Measurements from ENCODE around the gene HLA-DQB1.
"Not testable (repeated sequence)": the region's sequence is repeated elsewhere in the genome, so short reads cannot be mapped to it uniquely, and the experiment has no call there.

The HLA-DQB1 gene

DNA sequence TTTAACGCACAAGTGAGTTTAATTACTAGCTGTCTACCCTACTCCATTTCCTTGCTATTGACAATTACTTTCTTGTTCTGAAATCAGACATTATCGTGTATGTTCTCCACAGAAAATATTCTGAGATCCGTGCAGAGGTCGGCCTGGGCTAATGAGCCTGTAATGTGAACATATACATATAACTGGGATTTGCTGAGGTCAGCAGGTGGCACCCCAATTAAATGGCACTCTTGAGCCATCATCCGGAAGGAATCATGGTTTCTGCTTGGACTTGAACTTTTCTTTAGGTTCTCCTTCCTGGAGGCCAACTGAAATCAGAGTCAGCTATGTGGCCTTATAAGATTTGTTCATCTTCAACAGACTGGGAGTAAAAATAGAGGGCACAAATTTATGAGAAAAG is 3.6 kb downstream of the HLA-DQB1 start:
- TF ChIP-seq, protein P1, sequence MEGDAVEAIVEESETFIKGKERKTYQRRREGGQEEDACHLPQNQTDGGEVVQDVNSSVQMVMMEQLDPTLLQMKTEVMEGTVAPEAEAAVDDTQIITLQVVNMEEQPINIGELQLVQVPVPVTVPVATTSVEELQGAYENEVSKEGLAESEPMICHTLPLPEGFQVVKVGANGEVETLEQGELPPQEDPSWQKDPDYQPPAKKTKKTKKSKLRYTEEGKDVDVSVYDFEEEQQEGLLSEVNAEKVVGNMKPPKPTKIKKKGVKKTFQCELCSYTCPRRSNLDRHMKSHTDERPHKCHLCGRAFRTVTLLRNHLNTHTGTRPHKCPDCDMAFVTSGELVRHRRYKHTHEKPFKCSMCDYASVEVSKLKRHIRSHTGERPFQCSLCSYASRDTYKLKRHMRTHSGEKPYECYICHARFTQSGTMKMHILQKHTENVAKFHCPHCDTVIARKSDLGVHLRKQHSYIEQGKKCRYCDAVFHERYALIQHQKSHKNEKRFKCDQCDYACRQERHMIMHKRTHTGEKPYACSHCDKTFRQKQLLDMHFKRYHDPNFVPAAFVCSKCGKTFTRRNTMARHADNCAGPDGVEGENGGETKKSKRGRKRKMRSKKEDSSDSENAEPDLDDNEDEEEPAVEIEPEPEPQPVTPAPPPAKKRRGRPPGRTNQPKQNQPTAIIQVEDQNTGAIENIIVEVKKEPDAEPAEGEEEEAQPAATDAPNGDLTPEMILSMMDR (IDR thresholded peaks at IDR 0.05; ENCODE audit: extremely low read depth, insufficient read depth, missing control alignments) = no peak
- in situ Hi-C loops (cut with MboI; ENCODE audit: low pct_unique_long_range_greater_than_20kb, low sequenced_read_pairs, unreplicated experiment) = loop anchor here (5.0 kb wide), 1 partner anchor 99 kb away; the partner anchor contains the start of gene HLA-DQB2
- DNase-seq (ENCODE audit: low spot score) = no peak

DNA sequence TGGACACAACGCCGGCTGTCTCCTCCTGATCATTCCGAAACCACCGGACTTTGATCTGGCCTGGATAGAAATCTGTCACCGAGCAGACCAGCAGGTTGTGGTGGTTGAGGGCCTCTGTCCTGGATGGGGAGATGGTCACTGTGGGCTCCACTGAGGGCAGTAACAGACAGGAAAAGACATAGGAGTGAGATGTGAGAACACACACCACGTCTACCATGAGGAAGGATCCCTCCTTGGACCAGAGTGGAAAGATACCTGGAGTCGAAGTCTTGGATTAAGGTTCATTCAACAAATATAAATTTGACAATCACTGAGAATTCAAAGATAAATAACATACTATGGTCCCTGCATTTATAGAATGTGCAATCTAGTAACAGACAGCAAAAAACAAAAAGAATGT is 4.4 kb downstream of the HLA-DQB1 start:
- in situ Hi-C loops (cut with MboI; ENCODE audit: low pct_unique_long_range_greater_than_20kb, low sequenced_read_pairs, unreplicated experiment) = loop anchor here (5.0 kb wide), 1 partner anchor 100 kb away; the partner anchor contains the start of gene HLA-DQB2
- DNase-seq (ENCODE audit: low spot score) = no peak
- TF ChIP-seq, protein P1 (IDR thresholded peaks at IDR 0.05; ENCODE audit: extremely low read depth, insufficient read depth, missing control alignments) = no peak

DNA sequence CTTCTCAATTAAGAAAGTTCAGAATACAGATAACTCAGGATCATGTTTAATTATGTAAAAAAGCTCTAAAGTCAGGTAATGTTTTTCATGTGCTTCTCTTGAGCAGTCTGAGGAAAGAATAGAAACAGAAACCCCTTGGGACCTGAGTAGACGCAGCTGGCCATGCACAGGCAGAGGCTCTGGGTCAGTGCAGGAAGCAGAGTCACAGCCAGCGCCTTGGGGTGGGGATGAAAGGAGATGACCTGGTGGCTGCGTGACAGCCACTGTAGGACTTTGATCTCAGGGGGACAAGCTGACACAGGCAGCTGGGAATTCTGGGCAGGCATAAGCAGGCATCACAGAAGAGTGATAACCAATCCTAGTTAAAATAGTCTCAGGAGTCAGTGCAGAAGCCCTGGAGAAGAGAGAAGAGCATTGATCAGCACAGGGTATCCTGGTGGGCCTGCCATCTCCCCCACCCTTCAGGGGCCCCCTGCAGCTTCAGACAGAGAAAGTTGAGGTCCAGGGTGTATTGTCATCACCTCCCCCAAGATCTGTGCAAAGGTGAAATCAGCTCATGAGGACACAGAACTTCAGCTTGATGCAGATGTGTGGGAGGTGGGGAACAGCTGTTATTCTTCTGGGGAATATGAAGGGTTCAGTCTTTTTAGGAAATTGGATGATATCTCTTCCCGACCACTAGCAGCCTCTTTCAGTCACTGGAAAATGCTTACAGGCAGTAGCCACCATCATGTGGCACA is 6.4 kb downstream of the HLA-DQB1 start:
- TF ChIP-seq, protein P1 (IDR thresholded peaks at IDR 0.05; ENCODE audit: extremely low read depth, insufficient read depth, missing control alignments) = no peak
- in situ Hi-C loops (cut with MboI; ENCODE audit: low pct_unique_long_range_greater_than_20kb, low sequenced_read_pairs, unreplicated experiment) = loop anchor here (5.0 kb wide), 1 partner anchor 102 kb away; the partner anchor contains the start of gene HLA-DQB2
- no peak for DNase-seq (ENCODE audit: low spot score)

DNA sequence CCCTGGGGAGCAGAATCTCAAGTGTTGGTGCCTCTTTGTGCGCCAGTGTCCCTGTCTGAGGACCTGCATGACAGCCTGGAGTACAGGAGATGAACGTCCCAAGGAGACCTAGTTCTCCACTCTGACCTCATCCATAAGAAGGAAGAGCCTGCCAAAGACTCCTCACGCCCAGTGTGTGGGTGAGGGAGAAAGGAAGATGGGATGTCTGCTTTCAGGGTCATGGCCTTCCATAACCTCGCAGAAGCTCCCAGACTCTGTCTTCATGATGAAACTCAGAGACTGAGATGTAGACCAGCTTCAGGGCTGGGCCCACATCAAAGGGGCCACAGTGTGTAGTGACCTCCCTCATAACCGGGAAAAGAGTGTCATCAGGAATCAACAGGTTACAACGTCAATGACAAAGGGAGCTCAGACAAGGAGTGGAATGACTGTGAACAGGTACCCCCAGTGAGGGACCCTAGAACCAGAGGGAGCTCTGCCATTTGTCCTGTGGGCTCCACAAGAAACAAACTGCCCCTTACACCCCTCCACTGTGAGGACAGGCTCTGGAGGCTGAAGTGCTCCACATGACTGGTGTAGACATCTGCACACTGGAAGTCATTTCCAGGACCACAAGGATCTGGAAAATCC is 8.1 kb downstream of the HLA-DQB1 start:
- TF ChIP-seq, protein P1 (IDR thresholded peaks at IDR 0.05; ENCODE audit: extremely low read depth, insufficient read depth, missing control alignments) = no peak
- DNase-seq (ENCODE audit: low spot score) = no peak
- in situ Hi-C loops (cut with MboI; ENCODE audit: low pct_unique_long_range_greater_than_20kb, low sequenced_read_pairs, unreplicated experiment) = no loop called here

DNA sequence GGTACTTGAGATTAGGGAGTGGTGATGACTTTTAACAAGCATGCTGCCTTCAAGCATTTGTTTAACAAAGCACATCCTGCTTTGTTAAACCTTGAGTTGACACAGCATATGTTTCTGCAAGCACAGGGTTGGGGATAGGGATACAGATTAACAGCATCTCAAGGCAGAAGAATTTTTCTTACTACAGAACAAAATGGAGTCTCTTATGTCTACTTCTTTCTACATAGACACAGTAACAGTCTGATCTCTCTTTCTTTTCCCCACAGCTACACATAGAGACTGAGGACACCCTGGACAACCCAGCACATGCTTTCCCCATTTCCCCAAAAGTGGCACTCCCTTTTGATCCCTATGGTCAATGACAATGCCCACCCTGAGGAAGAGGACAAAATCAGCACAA is 8.6 kb downstream of the HLA-DQB1 start:
- in situ Hi-C loops (cut with MboI; ENCODE audit: low pct_unique_long_range_greater_than_20kb, low sequenced_read_pairs, unreplicated experiment); DNase-seq (ENCODE audit: low spot score): not testable (repeated sequence)

DNA sequence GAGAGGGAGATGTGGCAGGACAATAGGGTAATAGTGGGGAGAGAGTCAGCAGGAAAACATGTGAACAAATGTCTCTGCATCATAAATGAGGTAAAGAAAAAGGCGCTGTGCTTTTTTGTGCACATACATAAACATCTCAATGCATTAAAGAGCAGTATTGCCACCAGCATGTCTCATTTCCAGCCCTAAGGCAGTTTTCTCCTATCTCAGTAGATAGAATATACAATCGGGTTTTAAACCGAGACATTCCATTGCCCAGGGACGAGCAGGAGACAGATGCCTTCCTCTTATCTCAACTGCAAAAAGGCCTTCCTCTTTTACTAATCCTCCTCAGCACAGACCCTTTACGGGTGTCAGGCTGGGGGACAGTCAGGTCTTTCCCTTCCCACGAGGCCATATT is 9.1 kb downstream of the HLA-DQB1 start:
- DNase-seq (ENCODE audit: low spot score); in situ Hi-C loops (cut with MboI; ENCODE audit: low pct_unique_long_range_greater_than_20kb, low sequenced_read_pairs, unreplicated experiment): not testable (repeated sequence)

DNA sequence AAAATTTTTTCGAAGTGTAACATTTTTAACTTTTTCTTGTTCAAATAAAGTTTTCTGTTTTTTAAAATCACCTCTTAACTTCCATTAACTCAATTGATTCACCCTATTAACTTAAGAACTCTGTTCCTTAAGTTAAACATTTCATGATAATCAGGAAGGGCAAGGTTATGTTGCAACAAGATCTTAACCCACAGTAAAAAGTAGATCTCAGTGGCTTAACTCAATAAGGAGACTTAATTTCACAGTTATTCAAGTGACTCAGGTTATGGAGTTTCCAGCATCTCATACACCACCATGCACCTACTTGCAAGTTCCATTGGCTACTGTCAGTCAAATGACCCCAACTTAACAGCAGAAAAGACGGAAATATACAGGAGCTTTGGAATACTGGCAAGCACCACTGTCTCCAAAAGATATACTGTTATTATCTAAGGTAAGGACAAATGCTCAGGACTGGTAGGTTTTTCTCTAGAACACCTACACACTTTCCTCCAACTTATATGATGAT is 11.2 kb downstream of the HLA-DQB1 start:
- TF ChIP-seq, protein P1 (IDR thresholded peaks at IDR 0.05; ENCODE audit: extremely low read depth, insufficient read depth, missing control alignments) = no peak
- in situ Hi-C loops (cut with MboI; ENCODE audit: low pct_unique_long_range_greater_than_20kb, low sequenced_read_pairs, unreplicated experiment) = no loop called here
- no peak for DNase-seq (ENCODE audit: low spot score)
